ENCODE measurements around the gene PLPP3. TPM values are rescaled to one million over a fixed set of nuclear protein-coding genes. Genes with fewer than 3 reads are reported as not detected.
A peak's percentile ranks its signal among the peaks of the same experiment; 100 is the strongest.

Gene PLPP3
- total RNA-seq, 1 experiment from 2014 or later, result 26.7 TPM

DNA sequence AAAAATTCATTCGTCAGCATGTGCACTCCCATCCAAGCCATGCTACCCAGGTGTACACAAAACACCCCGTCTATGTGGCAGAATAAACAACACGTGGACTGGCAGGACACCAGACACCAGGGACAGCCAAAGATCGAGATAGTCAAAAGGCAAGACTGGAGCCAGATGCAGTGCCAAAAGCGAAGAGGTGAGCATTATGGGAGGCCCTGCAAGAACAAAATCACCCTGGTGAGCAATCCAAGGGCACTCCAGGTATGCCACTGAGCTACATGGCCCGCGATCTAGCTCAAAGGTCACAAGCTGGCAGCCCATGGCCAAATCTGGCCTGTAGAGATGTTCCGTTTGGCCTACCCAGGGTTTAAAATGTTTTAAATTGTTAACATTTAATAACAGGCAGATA, 33.7 kb downstream of the PLPP3 start:
- H3K36me3 Mint-ChIP-seq (ENCODE audit: insufficient read depth in 1 of 3, low read depth in 3 of 3), result peaks cover 2 to 39% (median 20%) of the 10 kb centered on the region in 3 experiments; a peak in 5 of 7 replicates
- peaks cover 43% of the 10 kb centered on the region for H3K4me1 ChIP-seq (ENCODE audit: insufficient read depth, low read length)
- H3K14ac ChIP-seq (ENCODE audit: insufficient read depth, low read length), result no peak overlapping the region
- H2BK12ac ChIP-seq (ENCODE audit: insufficient read length, low read depth, low read length), result no peak overlapping the region
- no peak overlapping the region for H3K27ac ChIP-seq (ENCODE audit: insufficient read length, low read depth, low read length)
- H3K27ac Mint-ChIP-seq, result peak overlapping the region; percentile 6 to 69 (median 69); a peak in 2 of 7 replicates
- TF ChIP-seq, protein P1, sequence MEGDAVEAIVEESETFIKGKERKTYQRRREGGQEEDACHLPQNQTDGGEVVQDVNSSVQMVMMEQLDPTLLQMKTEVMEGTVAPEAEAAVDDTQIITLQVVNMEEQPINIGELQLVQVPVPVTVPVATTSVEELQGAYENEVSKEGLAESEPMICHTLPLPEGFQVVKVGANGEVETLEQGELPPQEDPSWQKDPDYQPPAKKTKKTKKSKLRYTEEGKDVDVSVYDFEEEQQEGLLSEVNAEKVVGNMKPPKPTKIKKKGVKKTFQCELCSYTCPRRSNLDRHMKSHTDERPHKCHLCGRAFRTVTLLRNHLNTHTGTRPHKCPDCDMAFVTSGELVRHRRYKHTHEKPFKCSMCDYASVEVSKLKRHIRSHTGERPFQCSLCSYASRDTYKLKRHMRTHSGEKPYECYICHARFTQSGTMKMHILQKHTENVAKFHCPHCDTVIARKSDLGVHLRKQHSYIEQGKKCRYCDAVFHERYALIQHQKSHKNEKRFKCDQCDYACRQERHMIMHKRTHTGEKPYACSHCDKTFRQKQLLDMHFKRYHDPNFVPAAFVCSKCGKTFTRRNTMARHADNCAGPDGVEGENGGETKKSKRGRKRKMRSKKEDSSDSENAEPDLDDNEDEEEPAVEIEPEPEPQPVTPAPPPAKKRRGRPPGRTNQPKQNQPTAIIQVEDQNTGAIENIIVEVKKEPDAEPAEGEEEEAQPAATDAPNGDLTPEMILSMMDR (conservative IDR thresholded peaks at IDR 0.05), result no peak
- no peak overlapping the region for H3T11ph ChIP-seq (ENCODE audit: low read length)
- no peaks in the 10 kb centered on the region for H3K9me3 Mint-ChIP-seq
- no peak overlapping the region for H3K23ac ChIP-seq (ENCODE audit: insufficient read length, low read depth, low read length)
- no CpG with 5 or more reads among the region's 8 CpGs for WGBS (ENCODE audit: extremely low coverage, insufficient read length, low lambda C conversion rate)
- H3K4ac ChIP-seq (ENCODE audit: low read depth, low read length), result no peak overlapping the region
- H2BK15ac ChIP-seq (ENCODE audit: low read depth, low read length), result no peak overlapping the region
- H3K23me2 ChIP-seq (ENCODE audit: insufficient read length, low read depth, low read length, poor library complexity, severe bottlenecking), result peaks cover 4% of the 10 kb centered on the region
- H2BK5ac ChIP-seq (ENCODE audit: insufficient read length, low read length), result no peak overlapping the region
- no peak for DNase-seq
- H4K91ac ChIP-seq (ENCODE audit: insufficient read length, low read depth, low read length), result no peak overlapping the region
- no peak overlapping the region for H4K5ac ChIP-seq (ENCODE audit: insufficient read length, low read depth, low read length)
- H3K56ac ChIP-seq (ENCODE audit: insufficient read length, low read depth, low read length), result no peak overlapping the region
- H2BK120ac ChIP-seq (ENCODE audit: low read depth, low read length, poor library complexity, severe bottlenecking), result no peak overlapping the region
- peaks cover 8% of the 10 kb centered on the region for H3K79me1 ChIP-seq (ENCODE audit: insufficient read depth, low read depth, low read length, poor library complexity, severe bottlenecking)
- H3K27me3 Mint-ChIP-seq (ENCODE audit: low read depth), result no peaks in the 10 kb centered on the region
- no peak overlapping the region for H3K4me3 Mint-ChIP-seq
- H4K8ac ChIP-seq (replicated peaks; ENCODE audit: insufficient read length, low read depth, low read length), result no peak overlapping the region
- H2AFZ ChIP-seq (ENCODE audit: low read length), result no peak overlapping the region
- H3K79me2 ChIP-seq (ENCODE audit: insufficient read depth, low read length), result peaks cover 40% of the 10 kb centered on the region; the same call in 1 of the 2 replicates
- H3K27me3 ChIP-seq (ENCODE audit: insufficient read depth, low read length), result no peaks in the 10 kb centered on the region
- no peak overlapping the region for H3K9ac ChIP-seq (ENCODE audit: extremely low read depth, insufficient read length, low read length)
- no peak overlapping the region for H2BK20ac ChIP-seq (ENCODE audit: low read depth, low read length, poor library complexity, severe bottlenecking)
- no peak overlapping the region for H3K4me2 ChIP-seq (ENCODE audit: insufficient read depth, insufficient read length, low read length)
- H4K20me1 ChIP-seq (ENCODE audit: control insufficient read depth, insufficient read depth, insufficient read length), result no peaks in the 10 kb centered on the region
- no peak overlapping the region for H2AK5ac ChIP-seq (ENCODE audit: insufficient read length, low read length)
- peaks cover 85 to 96% of the 10 kb centered on the region in 2 experiments for H3K4me1 Mint-ChIP-seq
- H3K18ac ChIP-seq (ENCODE audit: insufficient read length, low read depth, low read length), result no peak overlapping the region
- no peaks in the 10 kb centered on the region for H3K9me3 ChIP-seq (ENCODE audit: control insufficient read depth, low read depth, low read length)

Data from H9 (cell line).